ENCODE measurements around the gene LIPF.

DNA sequence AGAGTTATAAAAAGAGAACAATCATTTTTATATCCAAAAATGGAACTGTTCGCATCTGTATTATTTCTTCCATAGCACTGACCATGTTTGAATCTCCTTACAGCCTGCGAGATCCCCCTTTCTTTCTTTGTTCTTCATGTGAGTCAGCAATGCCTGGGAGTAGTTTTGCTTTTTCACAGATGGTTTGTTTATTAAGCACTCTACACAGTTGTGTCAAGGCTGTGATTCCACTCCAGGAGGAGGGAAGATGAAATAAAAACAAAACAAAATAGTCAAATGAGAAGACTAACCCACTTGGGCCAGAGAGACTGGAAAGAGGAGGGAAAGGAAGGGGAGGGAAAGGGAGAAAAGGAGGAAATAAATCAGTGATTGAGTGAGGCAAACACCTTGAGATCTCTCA is 7.8 kb downstream of the LIPF start:
- TF ChIP-seq, protein P1, sequence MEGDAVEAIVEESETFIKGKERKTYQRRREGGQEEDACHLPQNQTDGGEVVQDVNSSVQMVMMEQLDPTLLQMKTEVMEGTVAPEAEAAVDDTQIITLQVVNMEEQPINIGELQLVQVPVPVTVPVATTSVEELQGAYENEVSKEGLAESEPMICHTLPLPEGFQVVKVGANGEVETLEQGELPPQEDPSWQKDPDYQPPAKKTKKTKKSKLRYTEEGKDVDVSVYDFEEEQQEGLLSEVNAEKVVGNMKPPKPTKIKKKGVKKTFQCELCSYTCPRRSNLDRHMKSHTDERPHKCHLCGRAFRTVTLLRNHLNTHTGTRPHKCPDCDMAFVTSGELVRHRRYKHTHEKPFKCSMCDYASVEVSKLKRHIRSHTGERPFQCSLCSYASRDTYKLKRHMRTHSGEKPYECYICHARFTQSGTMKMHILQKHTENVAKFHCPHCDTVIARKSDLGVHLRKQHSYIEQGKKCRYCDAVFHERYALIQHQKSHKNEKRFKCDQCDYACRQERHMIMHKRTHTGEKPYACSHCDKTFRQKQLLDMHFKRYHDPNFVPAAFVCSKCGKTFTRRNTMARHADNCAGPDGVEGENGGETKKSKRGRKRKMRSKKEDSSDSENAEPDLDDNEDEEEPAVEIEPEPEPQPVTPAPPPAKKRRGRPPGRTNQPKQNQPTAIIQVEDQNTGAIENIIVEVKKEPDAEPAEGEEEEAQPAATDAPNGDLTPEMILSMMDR (IDR thresholded peaks at IDR 0.05), result no peak
- TF ChIP-seq YY1 (IDR thresholded peaks at IDR 0.05; ENCODE audit: low read depth) (no peak), ELF1 (IDR thresholded peaks at IDR 0.05) (no peak), CHD2 (IDR thresholded peaks at IDR 0.05; ENCODE audit: low read length, partially characterized antibody) (no peak), POLR2AphosphoS5 (IDR thresholded peaks at IDR 0.05; ENCODE audit: low read depth, low read length) (no peak), TAF1 (IDR thresholded peaks at IDR 0.05; ENCODE audit: borderline replicate concordance, low read depth, low read length) (no peak)
- TF ChIP-seq, protein P2, sequence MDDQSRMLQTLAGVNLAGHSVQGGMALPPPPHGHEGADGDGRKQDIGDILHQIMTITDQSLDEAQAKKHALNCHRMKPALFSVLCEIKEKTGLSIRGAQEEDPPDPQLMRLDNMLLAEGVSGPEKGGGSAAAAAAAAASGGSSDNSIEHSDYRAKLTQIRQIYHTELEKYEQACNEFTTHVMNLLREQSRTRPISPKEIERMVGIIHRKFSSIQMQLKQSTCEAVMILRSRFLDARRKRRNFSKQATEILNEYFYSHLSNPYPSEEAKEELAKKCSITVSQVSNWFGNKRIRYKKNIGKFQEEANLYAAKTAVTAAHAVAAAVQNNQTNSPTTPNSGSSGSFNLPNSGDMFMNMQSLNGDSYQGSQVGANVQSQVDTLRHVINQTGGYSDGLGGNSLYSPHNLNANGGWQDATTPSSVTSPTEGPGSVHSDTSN (IDR thresholded peaks at IDR 0.05), result no peak

Measured in SK-N-SH (cell line).